Esophagus squamous epithelium (tissue), 5 donors: ENCODE results near the gene RSU1. TPM values are rescaled to one million over a fixed set of nuclear protein-coding genes. Genes with fewer than 3 reads are reported as not detected.
A peak's percentile ranks its signal among the peaks of the same experiment; 100 is the strongest.

Source experiments
- DNase-seq: peaks from one replicate; lab custom pipeline; 2025; lab: John Stamatoyannopoulos, UW
- H3K27ac ChIP-seq, 4 donors: fragments of 200-600 bp; sonication (generic); one replicate each; pipeline ENCODE4 v1.5.1; 2016 to 2019; ENCODE audit warnings: mild to moderate bottlenecking in 1 of 4
- H3K27me3 ChIP-seq, 4 donors: fragments of 200-600 bp; sonication (generic); 1 replicate in 3 of 4; 2 replicates in 1 of 4; pipeline versions ENCODE4 v1.5.1 to v1.6.0; 2017 to 2021; ENCODE audit warnings: antibody characterized with exemption in 1 of 4
- H3K36me3 ChIP-seq, 3 donors: fragments of 200-600 bp; sonication (generic); one replicate each; pipeline ENCODE4 v1.5.1; 2016 to 2019
- H3K4me1 ChIP-seq, 3 donors: fragments of 200-600 bp; sonication (generic); one replicate each; pipeline ENCODE4 v1.5.1; 2017 to 2019
- H3K4me3 ChIP-seq, 4 donors: fragments of 200-600 bp; sonication (generic); 1 replicate in 3 of 4; 2 replicates in 1 of 4; pipeline ENCODE4 v1.5.1; 2016 to 2019; ENCODE audit warnings: mild to moderate bottlenecking in 2 of 4, moderate library complexity in 1 of 4
- H3K9me3 ChIP-seq, 3 donors: fragments of 200-600 bp; sonication (generic); one replicate each; pipeline ENCODE4 v1.5.1; 2016 to 2019
- CTCF ChIP-seq, 6 experiments: fragments of 450-650 bp in 4 of 6; fragments of 200-600 bp in 2 of 6; sonication (generic) in 2 of 6; IDR thresholded peaks; one replicate each; pipeline ENCODE4 v1.5.1; 2016 to 2019; ENCODE audit warnings: antibody characterized with exemption in 6 of 6, mild to moderate bottlenecking in 4 of 6, moderate library complexity in 4 of 6
- POLR2A ChIP-seq, 4 donors: fragments of 450-650 bp; IDR thresholded peaks; one replicate each; pipeline ENCODE4 v1.6.1; 2017; ENCODE audit warnings: antibody characterized with exemption in 4 of 4, mild to moderate bottlenecking in 4 of 4, moderate library complexity in 3 of 4
- WGBS, 2 donors: methylation state at CpG; one replicate each; pipeline ENCODE4 v1.1.5; 2018; 5-methylcytosine and 5-hydroxymethylcytosine counted together
- intact Hi-C: fragments of 100-400 bp; cut with DNase I; formaldehyde crosslinking; loops from one replicate; pipeline ENCODE4 v1.15.0; 2022
- total RNA-seq, 4 donors: library from RNA; depleted of rRNA; stranded (reverse); fragments of >200 nt; gene quantifications; one replicate each; pipeline ENCODE4 v1.1.0, GENCODE V29; 2016
- donor health status: DM: yes; HTN: yes; CAD: no.

The RSU1 gene
- total RNA-seq = 10 to 100 TPM; 43.5 to 61.5 (median 51.3) TPM

- Histone ChIP-seq H3K27ac (peak within 1 kb of the TSS; percentile 85 to 96 (median 94)), H3K4me3 (peak within 1 kb of the TSS; percentile 61 to 93 (median 87)), H3K27me3 (no peaks in the 10 kb centered on the region), H3K36me3 (no peaks in the 10 kb centered on the region), H3K9me3 (peaks cover 0 to 8% (median 5%) of the 10 kb centered on the region in 3 donors), H3K4me1 (peaks cover 13 to 38% (median 15%) of the 10 kb centered on the region in 3 donors)
- intact Hi-C loops = no loop called here
- peak in 3 of 4 donors; percentile 56 to 81 (median 70) for TF ChIP-seq POLR2A (IDR thresholded peaks at IDR 0.05)
- peak in 1 of 6 experiments; percentile 2 for TF ChIP-seq CTCF (IDR thresholded peaks at IDR 0.05)
- DNase-seq = peak; percentile 95
- 0 to 3% methylated on average over 11 to 29 of the region's 65 CpGs for WGBS, 2 donors
These were observed at the start of gene RSU1 for GRCh38 chr10:16817125-16818019. Gene RSU1 (minus strand): TSS chr10:16817424. CDS start chr10:16817081, 343 bp downstream.

- no peak for DNase-seq
- 83 to 90% methylated on average over 7 of the region's 7 CpGs for WGBS, 2 donors
- Histone ChIP-seq H3K9me3 (no peaks in the 10 kb centered on the region), H3K36me3 (no peaks in the 10 kb centered on the region), H3K27ac (no peak overlapping the region), H3K4me3 (no peak overlapping the region), H3K4me1 (no peaks in the 10 kb centered on the region), H3K27me3 (no peaks in the 10 kb centered on the region)
- TF ChIP-seq CTCF (IDR thresholded peaks at IDR 0.05) = no peak
- no peak for TF ChIP-seq POLR2A (IDR thresholded peaks at IDR 0.05)
- intact Hi-C loops = no loop called here
These were observed 49.5 kb upstream of the RSU1 start for GRCh38 chr10:16866541-16867275.

- Histone ChIP-seq H3K9me3 (no peaks in the 10 kb centered on the region), H3K4me3 (no peak overlapping the region), H3K27me3 (no peaks in the 10 kb centered on the region), H3K4me1 (no peaks in the 10 kb centered on the region), H3K36me3 (no peaks in the 10 kb centered on the region), H3K27ac (no peak overlapping the region)
- intact Hi-C loops = no loop called here
- DNase-seq = no peak
- TF ChIP-seq POLR2A (IDR thresholded peaks at IDR 0.05) (no peak), CTCF (IDR thresholded peaks at IDR 0.05) (no peak)
- WGBS, 2 donors = 68 to 76% methylated on average over 7 of the region's 7 CpGs
These were observed 48.5 kb upstream of the RSU1 start for GRCh38 chr10:16865766-16866165.

GRCh38 chr10:16863766-16864165 is 46.5 kb upstream of the RSU1 start:
- H3K4me3 ChIP-seq = no peak overlapping the region
- 49 to 81% methylated on average over 2 of the region's 2 CpGs for WGBS, 2 donors
- H3K36me3 ChIP-seq = no peaks in the 10 kb centered on the region
- no peaks in the 10 kb centered on the region for H3K9me3 ChIP-seq
- TF ChIP-seq CTCF (IDR thresholded peaks at IDR 0.05) = no peak
- TF ChIP-seq POLR2A (IDR thresholded peaks at IDR 0.05) = no peak
- no peaks in the 10 kb centered on the region for H3K27me3 ChIP-seq
- no peaks in the 10 kb centered on the region for H3K4me1 ChIP-seq
- H3K27ac ChIP-seq = no peak overlapping the region
- intact Hi-C loops = no loop called here
- no peak for DNase-seq

GRCh38 chr10:16857419-16857818 is 40.2 kb upstream of the RSU1 start:
- Histone ChIP-seq H3K27me3 (no peaks in the 10 kb centered on the region), H3K9me3 (no peaks in the 10 kb centered on the region), H3K4me1 (no peaks in the 10 kb centered on the region), H3K36me3 (no peaks in the 10 kb centered on the region), H3K27ac (no peak overlapping the region), H3K4me3 (no peak overlapping the region)
- 82 to 90% methylated on average over 4 of the region's 4 CpGs for WGBS, 2 donors
- intact Hi-C loops = no loop called here
- no peak for DNase-seq
- TF ChIP-seq POLR2A (IDR thresholded peaks at IDR 0.05) (no peak), CTCF (IDR thresholded peaks at IDR 0.05) (no peak)
